GM10266 (cell line): ENCODE measurements around the gene ZFC3H1.

ENCODE experiments used
- DNase-seq: peaks from one replicate; pipeline ENCODE4 v3.0.0; 2012; ENCODE audit errors: extremely low spot score
- TF ChIP-seq, protein P1 (sequence below): IDR thresholded peaks from 2 replicates; pipeline ENCODE4 v1.5.1; 2012; ENCODE audit warnings: mild to moderate bottlenecking, low read depth; ENCODE audit not compliant: control insufficient read depth, insufficient read depth; ENCODE audit errors: missing control alignments

ZFC3H1 gene

GRCh38 chr12:71646512-71646911 is 17.1 kb downstream of the ZFC3H1 start:
- TF ChIP-seq, protein P1, sequence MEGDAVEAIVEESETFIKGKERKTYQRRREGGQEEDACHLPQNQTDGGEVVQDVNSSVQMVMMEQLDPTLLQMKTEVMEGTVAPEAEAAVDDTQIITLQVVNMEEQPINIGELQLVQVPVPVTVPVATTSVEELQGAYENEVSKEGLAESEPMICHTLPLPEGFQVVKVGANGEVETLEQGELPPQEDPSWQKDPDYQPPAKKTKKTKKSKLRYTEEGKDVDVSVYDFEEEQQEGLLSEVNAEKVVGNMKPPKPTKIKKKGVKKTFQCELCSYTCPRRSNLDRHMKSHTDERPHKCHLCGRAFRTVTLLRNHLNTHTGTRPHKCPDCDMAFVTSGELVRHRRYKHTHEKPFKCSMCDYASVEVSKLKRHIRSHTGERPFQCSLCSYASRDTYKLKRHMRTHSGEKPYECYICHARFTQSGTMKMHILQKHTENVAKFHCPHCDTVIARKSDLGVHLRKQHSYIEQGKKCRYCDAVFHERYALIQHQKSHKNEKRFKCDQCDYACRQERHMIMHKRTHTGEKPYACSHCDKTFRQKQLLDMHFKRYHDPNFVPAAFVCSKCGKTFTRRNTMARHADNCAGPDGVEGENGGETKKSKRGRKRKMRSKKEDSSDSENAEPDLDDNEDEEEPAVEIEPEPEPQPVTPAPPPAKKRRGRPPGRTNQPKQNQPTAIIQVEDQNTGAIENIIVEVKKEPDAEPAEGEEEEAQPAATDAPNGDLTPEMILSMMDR = no peak
- no peak for DNase-seq

DNA sequence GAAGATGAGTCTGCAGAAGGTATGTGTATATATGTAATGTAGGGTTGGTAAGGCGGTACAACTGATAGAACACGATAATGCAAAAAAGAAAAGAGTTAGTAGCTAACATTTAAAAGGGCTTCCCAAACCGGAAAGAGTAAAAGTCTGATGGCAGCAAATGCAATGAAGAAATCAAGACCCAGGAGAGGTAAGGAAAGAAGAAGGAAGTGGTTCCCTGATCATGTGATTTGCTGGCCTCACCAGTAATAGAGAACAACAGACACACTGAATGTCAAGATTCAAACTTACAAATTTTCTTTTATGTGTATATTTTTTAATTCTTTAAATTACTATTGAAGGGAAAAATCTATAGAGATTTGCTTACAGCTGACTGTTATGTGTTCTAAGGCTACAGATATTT is 18.4 kb downstream of the ZFC3H1 start:
- no peak for DNase-seq
- TF ChIP-seq, protein P1 = no peak

DNA sequence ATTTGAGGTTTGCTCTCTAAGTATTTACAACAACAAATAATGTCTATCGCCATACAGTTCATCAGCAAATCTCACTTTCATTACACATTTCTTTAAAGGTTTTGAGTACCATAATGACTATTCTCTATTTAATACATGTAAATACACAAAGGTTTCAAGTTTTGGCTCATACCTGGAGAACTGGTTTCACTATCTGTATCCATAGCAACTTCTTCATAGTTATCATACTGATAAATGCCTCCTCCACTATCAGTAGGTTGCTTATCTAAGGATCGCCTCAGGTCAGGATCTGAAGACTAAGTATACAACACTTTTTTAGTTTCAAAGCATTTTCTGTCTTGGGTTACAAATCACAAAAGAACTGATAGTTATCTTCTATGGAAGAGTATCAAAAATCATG is 21.4 kb downstream of the ZFC3H1 start:
- TF ChIP-seq, protein P1 = no peak
- DNase-seq = no peak

GRCh38 chr12:71641390-71641789 is 22.3 kb downstream of the ZFC3H1 start:
- DNase-seq = no peak
- TF ChIP-seq, protein P1 = no peak

- TF ChIP-seq, protein P1 = no peak
- no peak for DNase-seq
These were observed 23.3 kb downstream of the ZFC3H1 start for GRCh38 chr12:71640316-71640715.

GRCh38 chr12:71639341-71639760 is 24.3 kb downstream of the ZFC3H1 start:
- TF ChIP-seq, protein P1 = peak; percentile 46
- no peak for DNase-seq

DNA sequence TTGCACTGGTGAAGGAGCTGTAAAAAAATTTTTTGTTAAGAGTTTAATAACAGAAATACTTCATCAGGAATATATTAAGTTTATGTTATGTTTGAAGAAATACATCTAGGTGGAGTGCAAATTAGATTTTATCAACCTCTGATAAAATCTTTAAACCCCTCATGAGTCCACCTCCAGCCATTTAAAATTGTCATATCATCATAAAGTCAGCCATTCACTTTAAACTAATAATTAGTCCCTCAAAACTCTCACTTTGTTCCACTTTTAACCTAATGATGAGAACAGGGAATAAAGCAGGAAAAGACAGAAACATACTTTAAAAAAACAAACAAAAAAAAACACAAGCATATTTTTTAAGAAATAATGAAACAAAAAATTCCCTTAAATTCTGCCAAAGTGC is 25.1 kb downstream of the ZFC3H1 start:
- no peak for DNase-seq
- TF ChIP-seq, protein P1 = no peak

DNA sequence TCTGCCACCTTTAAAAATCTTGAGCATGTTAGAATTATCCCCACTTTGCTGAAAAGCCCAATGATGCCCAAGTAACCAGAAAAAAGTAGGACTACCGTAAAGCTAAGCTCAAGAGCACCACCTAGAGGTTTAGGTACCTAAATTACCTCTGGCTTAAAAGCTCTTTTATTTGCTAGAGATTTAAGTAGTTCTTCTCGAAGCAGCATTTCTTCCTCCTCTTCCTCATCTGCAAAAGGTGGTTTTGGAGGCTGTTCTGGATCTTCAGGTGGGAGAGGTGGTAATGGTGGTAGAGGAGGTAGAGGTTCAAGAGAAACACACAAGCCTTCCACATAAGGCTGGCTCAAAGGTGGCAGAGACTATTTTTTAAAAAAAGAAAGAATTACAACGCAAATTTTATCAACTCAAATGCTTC is 26.9 kb downstream of the ZFC3H1 start:
- TF ChIP-seq, protein P1 = peak; percentile 65
- DNase-seq = peak; percentile 29
